NT2/D1 (cell line): ENCODE measurements around the gene TNFSF13.

ENCODE experiments used
- YY1 ChIP-seq: IDR thresholded peaks from 2 replicates; pipeline ENCODE4 v1.6.1; 2011; ENCODE audit not compliant: insufficient read length, insufficient read depth
- ZNF274 ChIP-seq: IDR thresholded peaks from 2 replicates; pipeline ENCODE4 v1.6.1; 2011; ENCODE audit warnings: mild to moderate bottlenecking, low read depth, low read length

GRCh38 chr17:7559320-7560171 lies 996 bp downstream of the TNFSF13 start:
- TF ChIP-seq ZNF274 (no peak), YY1 (no peak)
